ENCODE results near the gene BTF3.

GRCh38 chr5:73494721-73495120 is 3.5 kb upstream of the BTF3 start:
- no peak for TF ChIP-seq CTCF (IDR thresholded peaks at IDR 0.05)
- TF ChIP-seq POLR2A (IDR thresholded peaks at IDR 0.05): no peak

All from body of pancreas (tissue), 4 donors.